HG03575 (cell line): ENCODE measurements around the gene DCAF15.
A peak's percentile ranks its signal among the peaks of the same experiment; 100 is the strongest.

ENCODE experiments used
- ATAC-seq: cut with Tn5 transposase; IDR thresholded peaks from one replicate; pipeline ENCODE4 v1.9.1; 2021; ENCODE audit not compliant: unreplicated experiment, insufficient number of reproducible peaks, low FRiP score; ENCODE audit errors: extremely low read depth

Gene DCAF15

DNA sequence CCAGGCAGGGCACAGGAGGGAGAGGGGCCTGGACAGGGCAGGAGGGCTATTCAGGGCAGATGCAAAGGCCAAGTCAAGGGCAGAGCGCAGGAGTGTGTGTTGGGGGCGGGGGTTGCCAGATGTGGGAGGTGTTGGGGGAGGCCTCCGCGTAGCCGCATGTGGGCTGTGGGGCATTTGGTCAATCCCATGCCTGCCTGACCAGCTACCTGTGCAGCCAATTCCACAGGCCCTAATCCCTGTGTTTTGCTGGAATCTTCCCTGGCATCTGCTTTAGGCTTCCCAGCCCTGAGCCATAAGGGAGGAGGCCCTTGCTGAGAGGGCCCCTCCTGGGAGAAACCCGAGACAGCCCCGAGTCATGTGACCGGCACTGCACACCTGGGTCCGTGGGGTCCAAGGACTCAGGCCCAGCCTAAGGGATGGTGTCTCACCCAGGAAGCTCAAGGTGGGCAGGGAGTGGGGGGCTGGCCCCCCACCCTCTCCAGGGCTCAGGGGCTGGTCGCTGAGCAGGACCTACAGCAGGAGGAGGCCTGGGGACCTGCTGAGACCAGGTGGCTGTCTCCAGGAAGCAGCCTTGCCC lies 33.5 kb downstream of the DCAF15 start:
- no peak for ATAC-seq

DNA sequence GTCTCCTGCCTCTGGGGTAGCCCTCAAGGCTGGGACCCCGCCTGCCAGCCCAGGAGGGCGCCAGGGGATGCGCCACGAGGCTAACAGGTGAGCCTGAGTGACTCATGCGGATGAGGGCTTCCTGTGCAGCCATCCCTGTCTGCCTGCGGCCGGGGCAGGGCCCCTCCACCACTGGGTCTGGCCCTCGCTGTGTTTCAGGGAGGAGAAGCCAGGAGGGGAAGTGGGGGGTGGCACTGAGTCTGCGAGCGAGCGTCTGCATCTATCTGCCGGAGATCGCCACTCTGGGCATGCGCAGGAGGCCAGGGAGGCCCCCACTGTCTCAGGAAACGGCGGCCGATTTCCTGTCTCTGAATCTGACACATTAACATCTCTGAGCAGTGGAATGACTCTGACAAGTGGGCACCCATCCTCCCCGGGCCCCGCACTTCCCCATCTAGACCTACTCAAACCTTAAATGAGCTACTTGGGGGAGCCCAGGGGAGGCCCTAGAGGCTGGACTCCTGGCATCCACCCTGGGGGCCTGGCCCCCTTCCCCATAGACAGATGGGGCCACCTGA lies 34.1 kb downstream of the DCAF15 start:
- peak; percentile 51 for ATAC-seq

DNA sequence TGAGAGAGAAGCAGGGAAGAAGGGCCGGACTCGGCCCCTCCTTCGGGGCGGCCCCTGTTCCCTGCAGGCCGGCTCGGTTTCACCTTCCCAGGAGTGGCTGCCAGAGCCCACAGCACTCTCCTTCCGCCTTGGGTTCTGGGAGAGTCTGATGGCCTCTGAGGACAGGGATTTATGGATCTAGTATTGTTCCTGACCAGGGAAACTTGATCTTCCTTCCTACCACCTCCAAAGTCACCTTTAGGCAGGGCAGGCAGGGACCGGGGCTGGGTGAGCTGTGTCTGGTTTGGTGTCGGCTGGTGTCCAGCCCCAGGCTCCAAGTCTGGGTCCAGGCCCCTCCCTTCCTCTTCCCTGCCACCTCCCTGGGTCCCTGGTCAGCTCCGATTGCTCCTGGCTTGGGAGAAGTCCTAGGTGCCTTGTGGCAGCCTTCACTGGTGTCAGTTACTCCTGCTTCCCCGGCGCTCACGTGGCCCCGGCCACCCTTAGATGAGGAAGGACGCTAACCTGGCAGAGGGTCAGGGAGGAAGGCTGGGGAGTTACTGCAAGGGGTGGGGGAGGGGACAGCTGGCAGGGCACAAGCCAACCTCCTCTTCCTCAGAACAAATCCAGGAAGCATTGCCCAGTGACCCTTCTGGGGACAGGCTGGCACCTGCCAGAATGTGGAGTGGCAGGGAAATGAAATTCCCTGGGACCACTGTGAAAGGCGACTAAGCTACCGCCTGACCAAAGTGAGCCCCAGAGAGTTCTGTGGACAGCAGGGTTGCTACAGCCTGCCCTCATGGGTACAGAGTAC lies 35.0 kb downstream of the DCAF15 start:
- ATAC-seq: no peak

DNA sequence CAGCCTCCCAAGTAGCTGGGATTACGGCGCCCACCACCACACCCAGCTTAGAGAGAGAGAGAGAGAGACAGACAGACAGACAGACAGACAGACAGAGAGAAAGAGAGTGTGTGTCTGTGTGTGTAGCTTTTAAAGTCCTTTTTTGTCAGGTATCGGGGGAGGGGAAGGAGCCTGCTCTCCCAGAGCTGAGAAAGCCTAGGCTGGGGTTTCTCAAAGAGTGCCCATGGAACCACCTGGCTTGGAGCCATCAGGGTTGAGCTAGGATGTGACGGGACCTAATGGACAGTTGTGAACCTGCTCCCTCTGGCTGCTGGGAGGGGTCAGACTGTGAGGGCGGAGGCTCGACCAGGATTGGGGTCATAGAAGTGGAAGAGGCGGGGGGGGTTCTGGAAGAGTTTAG lies 37.2 kb downstream of the DCAF15 start:
- no peak for ATAC-seq

DNA sequence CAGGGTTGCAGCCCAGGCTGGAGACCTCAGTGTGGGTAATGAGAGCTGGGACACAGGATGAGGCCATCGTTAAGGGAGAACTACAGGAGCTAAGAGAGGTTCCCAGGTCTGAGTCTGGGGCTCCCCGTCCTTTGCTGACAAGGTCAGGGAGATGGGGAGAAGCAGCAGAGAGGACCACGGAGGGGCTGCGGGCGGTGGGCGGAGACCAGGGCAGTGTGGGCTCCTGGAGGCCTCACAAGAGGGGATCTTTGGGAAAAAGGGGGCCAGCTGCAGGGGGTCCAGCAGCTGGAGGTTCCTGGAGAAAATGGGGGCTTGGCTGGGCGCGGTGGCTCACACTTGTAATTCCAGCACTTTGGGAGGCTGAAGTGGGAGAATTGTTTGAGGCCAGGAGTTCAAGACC lies 37.8 kb downstream of the DCAF15 start:
- no peak for ATAC-seq

DNA sequence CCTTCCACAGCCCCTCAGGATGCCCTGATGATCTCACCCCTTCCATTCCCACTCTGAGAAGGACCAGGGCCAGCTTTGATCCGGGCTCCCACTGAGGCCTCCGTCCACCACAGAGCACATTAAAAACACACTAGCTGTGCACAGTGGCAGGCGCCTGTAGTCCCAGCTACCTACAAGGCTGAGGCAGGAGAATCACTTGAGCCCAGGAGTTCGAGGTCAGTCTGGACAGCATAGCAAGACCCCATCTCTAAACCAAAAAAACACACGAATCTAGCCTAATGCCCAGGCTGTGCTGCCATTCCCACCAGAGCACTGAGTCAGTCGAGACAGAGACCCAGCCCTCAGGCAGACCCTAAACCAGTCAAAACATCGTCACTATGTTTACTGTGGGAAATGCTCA lies 39.7 kb downstream of the DCAF15 start:
- ATAC-seq: no peak

DNA sequence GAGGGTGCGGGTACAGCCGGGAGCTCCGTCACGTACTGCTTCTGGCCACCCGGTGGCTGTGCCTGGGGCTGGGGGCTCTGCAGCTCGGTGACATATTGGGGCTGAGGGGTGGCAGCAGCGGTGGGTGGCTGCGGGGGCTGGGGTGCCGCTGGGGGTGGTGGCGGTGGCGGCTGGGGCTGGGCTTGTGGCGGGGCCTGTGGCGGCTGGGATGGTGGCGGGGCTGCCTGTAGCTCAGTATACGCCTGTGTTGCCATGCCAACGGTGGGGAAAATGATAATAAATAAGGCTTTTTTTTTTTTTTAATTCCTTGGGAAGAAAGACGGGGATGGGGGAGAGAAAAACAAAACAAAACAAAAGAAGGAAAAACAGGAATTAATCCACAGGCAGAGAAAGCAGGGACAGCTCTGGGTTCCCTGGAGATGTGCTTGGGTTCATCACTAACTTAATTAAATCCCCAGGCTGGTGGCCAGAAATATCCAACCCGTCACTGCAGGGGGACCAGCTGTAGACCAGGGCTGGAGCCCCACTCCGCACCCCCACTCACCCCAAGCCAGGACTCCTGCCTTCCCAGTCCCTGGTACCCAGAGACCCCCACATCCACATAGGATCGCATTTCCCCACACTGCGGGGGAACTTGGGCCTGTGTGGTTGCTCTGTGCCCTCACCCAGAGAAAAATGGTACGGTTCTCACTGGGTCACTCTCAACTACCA lies 41.4 kb downstream of the DCAF15 start:
- no peak for ATAC-seq

DNA sequence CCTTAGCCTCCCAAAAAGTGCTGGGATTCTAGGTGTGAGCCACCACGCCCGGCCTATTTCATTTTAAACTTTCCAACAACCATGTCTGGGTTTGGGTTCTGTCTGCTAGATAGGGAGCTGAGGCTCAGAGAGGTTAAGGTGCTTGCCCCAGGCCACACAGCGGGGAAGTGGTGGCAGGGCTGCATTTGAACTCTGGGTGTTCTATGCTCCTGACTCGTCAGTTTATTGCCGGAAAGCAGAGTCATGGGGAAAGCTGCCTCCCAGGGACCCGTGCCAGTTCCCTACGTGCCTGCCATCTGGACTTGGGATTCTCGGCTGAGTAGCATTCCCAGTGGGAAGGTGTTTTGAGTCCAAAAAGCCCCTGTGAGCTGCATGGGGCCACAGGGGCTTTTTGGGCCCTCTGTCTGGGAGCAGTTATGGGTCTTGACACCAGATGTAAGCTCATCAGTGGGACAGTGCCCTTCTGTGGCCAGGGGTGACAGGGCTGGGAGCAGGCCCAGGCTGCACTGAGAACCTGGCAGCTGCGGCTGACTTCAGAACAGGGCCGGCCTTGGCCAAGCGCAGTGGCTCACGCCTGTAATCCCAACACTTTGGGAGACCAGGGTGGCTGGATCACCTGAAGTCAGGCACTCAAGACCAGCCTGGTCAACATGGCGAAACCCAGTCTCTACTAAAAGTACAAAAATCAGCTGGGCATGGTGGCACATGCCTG lies 42.9 kb downstream of the DCAF15 start:
- no peak for ATAC-seq

DNA sequence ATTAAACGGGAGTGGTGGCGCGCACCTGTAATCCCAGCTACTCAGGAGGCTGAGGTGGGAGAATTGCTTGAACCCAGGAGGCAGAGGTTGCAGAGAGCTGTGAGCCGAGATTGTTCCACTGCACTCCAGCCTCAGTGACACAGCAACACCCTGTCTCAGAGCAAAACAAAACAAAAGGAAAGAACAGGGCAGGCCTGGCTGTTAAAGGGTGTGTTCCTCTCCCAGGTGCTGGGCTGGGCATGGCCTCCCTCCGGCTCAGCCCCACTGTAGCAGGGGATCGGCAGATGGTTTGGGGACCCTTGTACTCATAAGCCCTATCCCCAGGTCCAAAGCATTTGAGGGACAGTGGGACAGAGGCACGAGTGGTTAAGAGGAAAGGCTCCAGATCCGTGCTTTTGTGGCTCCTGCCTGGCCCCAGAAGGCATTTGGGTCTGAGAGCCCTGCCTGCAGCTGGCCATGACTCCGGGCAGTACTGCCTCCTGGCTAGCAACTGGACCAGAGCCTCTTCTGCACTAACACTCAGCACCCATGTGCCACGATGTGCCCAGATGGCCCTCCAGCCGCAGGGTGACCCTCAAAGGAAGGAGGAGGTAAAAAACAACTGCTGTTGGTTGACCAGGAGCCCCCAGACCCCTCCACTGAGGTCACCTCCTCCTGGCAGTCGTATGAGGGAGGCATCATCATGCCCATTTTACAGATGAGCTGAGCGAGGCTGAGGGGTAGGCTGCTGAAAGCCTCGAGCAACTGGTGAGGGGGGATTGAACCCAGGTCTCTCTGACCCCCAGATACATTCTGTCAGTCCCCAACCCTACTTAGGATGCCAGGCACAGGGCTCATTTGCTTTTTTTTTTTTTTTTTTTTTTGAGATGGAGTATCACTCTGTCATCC lies 43.8 kb downstream of the DCAF15 start:
- no peak for ATAC-seq

DNA sequence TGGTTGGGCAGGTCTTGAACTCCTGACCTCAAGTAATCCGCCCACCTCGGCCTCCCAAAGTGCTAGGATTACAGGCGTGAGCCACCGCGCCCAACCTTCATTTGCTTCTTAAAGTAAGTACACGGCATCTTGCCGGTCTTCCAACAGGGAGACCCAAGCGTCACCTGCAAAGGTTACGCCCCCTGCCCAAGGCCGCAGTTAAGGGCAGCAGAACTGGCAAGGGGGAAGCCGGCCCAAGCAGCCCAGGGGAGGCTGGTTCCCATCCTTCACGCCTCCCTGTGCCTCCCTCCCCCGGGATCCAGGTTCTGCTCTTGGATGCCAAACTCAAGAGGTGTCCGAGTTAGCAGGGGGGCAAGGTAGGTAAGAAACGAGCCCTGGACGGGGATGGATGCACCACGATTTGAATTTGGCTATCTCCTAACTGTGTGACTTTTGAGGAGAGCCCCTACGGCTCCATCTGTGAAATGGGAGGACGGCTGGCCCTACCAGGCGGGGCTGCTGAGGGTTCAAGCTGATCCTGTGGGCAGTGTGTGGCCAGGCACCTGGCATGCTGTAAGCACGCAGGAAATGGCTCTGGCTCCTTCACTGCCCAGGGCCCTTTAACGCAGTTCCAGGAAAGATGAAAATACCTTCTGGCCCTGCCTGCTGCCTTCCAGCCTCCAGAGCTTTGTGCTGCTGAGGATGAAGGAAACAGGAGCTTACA lies 44.8 kb downstream of the DCAF15 start:
- ATAC-seq: no peak

DNA sequence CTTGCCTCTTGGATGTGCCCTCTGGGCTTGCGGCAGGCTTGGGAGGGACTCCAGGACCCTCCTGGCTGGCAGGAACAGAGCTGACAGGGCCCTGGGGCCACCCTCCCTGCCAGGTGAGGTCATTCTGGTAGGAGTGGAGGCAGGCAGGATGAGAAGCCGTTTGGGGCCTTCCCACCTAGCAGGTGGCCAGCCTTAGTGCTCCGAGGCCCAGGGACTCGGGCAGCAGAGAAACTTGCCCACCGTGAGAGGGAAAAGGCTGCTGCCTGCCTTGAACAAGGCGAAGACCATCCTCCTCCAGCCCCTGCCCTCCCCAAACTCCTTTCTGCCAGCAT lies 45.3 kb downstream of the DCAF15 start:
- ATAC-seq: no peak

DNA sequence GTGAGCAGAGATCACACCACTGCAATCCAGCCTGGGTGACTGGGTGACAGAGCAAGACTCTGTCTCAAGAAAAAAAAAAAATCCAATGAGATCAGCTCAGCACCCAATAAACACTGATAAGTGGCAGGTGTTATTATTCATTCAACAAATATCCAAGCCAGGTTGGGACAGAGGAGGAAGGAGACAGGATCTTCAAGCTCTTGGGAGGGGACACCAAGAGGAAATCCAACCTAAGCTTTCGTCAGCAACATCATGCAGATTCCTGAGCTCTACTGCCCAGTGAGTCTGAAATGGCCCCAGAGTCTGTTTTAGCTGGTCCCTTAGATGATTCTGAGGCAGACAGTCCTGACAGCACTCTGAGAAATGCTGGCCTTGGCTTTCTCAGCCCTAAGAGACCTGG lies 46.1 kb downstream of the DCAF15 start:
- ATAC-seq: no peak

DNA sequence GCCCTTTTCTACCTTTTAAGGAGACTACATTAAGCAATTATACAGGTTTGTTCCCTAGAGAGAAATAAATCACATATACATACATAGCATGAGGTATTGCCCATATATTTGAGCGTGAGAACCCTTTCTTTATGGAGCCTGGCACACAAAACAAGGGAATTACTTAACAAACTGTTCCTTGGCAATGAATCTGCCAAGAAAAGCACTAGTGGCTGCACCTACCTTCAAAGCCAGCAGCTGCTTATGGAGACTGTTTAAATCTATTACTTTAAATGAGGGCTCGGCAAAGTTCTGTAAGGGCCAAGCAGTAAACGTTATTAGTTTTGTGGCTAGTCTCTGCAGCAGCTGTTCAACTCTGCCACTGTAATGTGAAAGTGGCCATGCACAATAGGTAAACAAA lies 46.8 kb downstream of the DCAF15 start:
- no peak for ATAC-seq

DNA sequence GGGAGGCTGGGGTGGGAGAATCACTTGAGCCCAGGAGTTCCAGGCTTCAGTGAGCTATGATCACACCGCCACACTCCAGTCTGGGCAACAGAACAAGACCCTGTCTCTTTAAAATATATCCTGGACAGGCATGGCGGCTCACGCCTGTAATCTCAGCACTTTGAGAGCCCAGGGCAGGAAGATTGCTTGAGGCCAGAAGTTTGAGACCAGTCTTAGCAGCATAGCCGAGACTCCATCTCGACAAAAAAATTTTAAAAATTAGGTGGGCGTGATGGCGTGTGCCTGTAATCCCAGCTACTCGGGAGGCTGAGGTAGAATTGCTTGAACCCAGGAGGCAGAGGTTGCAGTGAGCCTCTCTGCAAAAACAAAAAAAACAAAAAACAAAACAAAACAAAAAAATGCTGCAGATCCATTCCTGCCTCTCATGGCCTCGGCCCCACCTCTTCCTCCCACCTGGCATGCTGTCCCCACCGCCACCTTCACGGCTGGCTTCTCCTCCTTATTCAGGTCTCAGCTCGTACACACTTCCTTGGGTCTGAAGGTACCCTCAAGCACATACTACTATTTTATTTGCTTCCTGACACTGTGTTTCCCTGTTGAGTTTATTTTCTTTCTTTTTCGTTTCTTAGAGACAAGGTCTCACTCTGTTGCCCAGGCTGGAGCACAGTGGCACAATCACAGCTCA lies 48.5 kb downstream of the DCAF15 start:
- no peak for ATAC-seq

DNA sequence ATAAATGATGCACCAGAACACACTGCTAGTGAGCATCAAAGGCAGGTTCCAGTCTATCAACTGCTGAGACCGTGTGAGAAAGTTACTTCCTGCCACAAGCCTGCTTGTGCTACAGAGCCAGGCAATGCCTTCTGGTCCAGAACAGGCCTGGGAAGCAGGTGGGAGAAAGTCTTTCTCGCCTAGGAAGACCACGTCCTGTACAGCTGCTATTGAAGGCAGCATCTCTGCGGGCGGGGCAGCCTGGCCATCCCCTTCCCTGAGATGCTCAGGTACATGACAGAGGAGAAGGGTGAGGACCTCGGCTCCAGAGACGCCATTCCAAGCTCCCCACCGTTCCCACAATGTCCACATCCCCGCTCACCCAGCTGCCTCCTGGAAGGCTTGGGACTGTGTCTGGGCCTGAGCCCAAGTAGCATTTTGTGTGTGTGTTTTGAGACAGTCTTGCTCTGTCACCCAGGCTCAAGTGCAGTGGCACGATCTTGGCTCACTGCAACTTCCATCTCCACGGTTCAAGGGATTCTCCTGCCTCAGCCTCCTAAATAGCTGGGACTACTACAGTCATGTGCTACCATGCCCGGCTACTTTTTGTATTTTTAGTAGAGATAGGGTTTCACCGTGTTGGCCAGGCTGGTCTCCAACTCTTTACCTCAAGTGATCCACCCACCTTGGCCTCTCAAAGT lies 50.4 kb downstream of the DCAF15 start:
- ATAC-seq: no peak

DNA sequence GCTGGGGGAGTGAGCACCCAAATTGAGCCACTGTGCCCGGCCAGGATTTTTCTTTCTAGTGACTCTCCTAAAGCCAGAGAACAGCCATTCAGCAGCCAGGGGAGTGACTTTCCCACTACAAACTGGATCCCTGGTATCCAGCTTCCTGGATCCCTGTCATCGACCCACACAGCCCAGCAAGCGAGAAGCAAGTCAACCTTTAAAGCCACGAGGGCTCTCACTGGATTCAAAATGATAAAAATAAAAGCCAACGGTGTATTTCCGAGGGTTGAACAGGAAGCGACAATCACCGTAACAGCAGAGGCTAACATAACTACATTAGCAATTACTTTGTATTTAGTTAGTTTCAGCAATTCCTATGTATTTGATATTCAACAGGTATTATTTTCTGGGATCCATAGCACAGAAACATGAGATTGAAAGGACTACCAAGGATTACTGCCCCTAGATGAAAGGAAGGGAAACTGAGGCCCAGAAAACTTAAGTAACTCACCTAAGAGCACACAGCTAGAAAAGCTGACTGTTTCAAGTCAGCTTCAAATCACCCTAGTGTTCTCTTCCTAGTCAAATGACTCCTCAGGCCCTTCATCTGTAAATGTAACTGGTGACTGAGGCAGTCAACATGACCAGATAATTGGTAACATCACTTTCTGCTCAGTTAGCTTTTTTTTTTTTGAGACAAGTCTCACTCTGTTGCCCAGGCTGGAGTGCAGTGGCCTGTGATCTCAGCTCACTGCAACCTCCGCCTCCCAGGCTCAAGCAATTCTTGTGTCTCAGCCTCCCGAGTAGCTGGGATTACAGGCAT lies 51.1 kb downstream of the DCAF15 start:
- ATAC-seq: no peak
